B cell (primary cell): ENCODE measurements around the gene OTULIN. TPM values are rescaled to one million over a fixed set of nuclear protein-coding genes. Genes with fewer than 3 reads are reported as not detected.
A peak's percentile ranks its signal among the peaks of the same experiment; 100 is the strongest.

Source experiments
- ATAC-seq: fragments of 200-7000 bp; cut with Tn5 transposase; one replicate; pipeline ENCODE4 v1.10.0; 2021; ENCODE audit warnings: low read depth, mild to moderate bottlenecking, moderate number of reproducible peaks, moderate library complexity
- CTCF ChIA-PET: fragments of 350-600 bp; sonication (Branson Sonifier 250); formaldehyde crosslinking; loops from one replicate; lab custom pipeline; 2021; ENCODE audit warnings: antibody characterized with exemption, inconsistent platforms; lab: Charles Lee
- POLR2A ChIA-PET: fragments of 350-600 bp; sonication (Branson Sonifier 250); formaldehyde crosslinking; loops from one replicate; lab custom pipeline; 2021; ENCODE audit warnings: antibody characterized with exemption; lab: Charles Lee
- DNase-seq: peaks from one replicate; pipeline ENCODE4 v3.0.0; 2013
- H2AFZ ChIP-seq: 2 replicates; pipeline ENCODE4 v1.6.1; 2012; ENCODE audit warnings: mild to moderate bottlenecking, low read depth, low read length; ENCODE audit not compliant: insufficient read depth, poor library complexity, severe bottlenecking
- H3K27ac ChIP-seq, 2 donors: 1 replicate in 1 of 2; 2 replicates in 1 of 2; pipeline ENCODE4 v1.5.1; 2012 to 2013; ENCODE audit warnings: low read length in 2 of 2, mild to moderate bottlenecking in 2 of 2, moderate library complexity in 1 of 2
- H3K27me3 ChIP-seq, 4 experiments: fragments of 200-600 bp in 1 of 4; sonication (generic) in 1 of 4; replicated peaks in 1 of 4; 1 replicate in 2 of 4; 2 replicates in 2 of 4; pipeline versions ENCODE4 v1.6.1 to v1.7.0; 2013 to 2016; ENCODE audit warnings: low read length in 3 of 4, mild to moderate bottlenecking in 2 of 4, mixed read lengths in 1 of 4, moderate library complexity in 1 of 4; ENCODE audit not compliant: insufficient read depth in 4 of 4, control insufficient read depth in 3 of 4; ENCODE audit errors: control extremely low read depth in 1 of 4
- H3K36me3 ChIP-seq, 2 experiments: replicated peaks in 1 of 2; 1 replicate in 1 of 2; 2 replicates in 1 of 2; pipeline versions ENCODE4 v1.6.1 to v1.7.1; 2013; ENCODE audit warnings: low read length in 1 of 2; ENCODE audit not compliant: insufficient read depth in 2 of 2, control insufficient read depth in 1 of 2; ENCODE audit errors: control extremely low read depth in 1 of 2, extremely low read depth in 1 of 2
- H3K4me1 ChIP-seq, 2 donors: fragments of 200-600 bp in 1 of 2; sonication (generic) in 1 of 2; 1 replicate in 1 of 2; 2 replicates in 1 of 2; pipeline versions ENCODE4 v1.5.1 to v1.6.1; 2013 to 2017; ENCODE audit warnings: low read length in 2 of 2; ENCODE audit not compliant: control insufficient read depth in 2 of 2, insufficient read depth in 2 of 2
- H3K4me2 ChIP-seq: replicated peaks from 2 replicates; pipeline ENCODE3; 2012; ENCODE audit warnings: mild to moderate bottlenecking, low read depth, low read length; ENCODE audit not compliant: poor library complexity, severe bottlenecking
- H3K4me3 ChIP-seq, 5 experiments: fragments of 200-600 bp in 1 of 5; sonication (generic) in 1 of 5; 1 replicate in 3 of 5; 2 replicates in 2 of 5; pipeline versions ENCODE4 v1.5.1 to v1.7.0; 2011 to 2016; ENCODE audit warnings: low read length in 4 of 5, mild to moderate bottlenecking in 4 of 5, low read depth in 2 of 5, control low read depth in 1 of 5, moderate library complexity in 1 of 5; ENCODE audit not compliant: insufficient read depth in 1 of 5; ENCODE audit errors: control extremely low read depth in 1 of 5, extremely low read depth in 1 of 5
- H3K79me2 ChIP-seq: fragments of 200-600 bp; sonication (generic); one replicate; pipeline ENCODE4 v1.6.0; 2016; ENCODE audit warnings: low read length; ENCODE audit not compliant: control insufficient read depth, insufficient read depth
- H3K9ac ChIP-seq: fragments of 200-600 bp; sonication (generic); 2 replicates; pipeline ENCODE4 v1.6.1; 2017; ENCODE audit warnings: mild to moderate bottlenecking, low read length, moderate library complexity
- H3K9me3 ChIP-seq, 3 donors: one replicate each; pipeline versions ENCODE4 v1.6.1 to v1.7.1; 2013; ENCODE audit warnings: low read length in 2 of 3; ENCODE audit not compliant: control insufficient read depth in 2 of 3, insufficient read depth in 1 of 3; ENCODE audit errors: control extremely low read depth in 1 of 3
- H4K20me1 ChIP-seq: 2 replicates; pipeline ENCODE4 v1.6.0; 2012; ENCODE audit warnings: mild to moderate bottlenecking, low read length; ENCODE audit not compliant: insufficient read depth, control insufficient read depth, poor library complexity, severe bottlenecking
- H3K27ac Mint-ChIP-seq: one replicate; pipeline ENCODE4 v1.8.0; 2021; ENCODE audit warnings: mixed read lengths
- H3K27me3 Mint-ChIP-seq: one replicate; pipeline ENCODE4 v1.8.0; 2021; ENCODE audit warnings: mixed read lengths
- H3K4me1 Mint-ChIP-seq: one replicate; pipeline ENCODE4 v1.8.0; 2021; ENCODE audit warnings: mixed read lengths
- H3K4me3 Mint-ChIP-seq: one replicate; pipeline ENCODE4 v1.8.0; 2021; ENCODE audit warnings: mixed read lengths
- H3K9me3 Mint-ChIP-seq: one replicate; pipeline ENCODE4 v1.8.0; 2022; ENCODE audit warnings: mixed read lengths; ENCODE audit not compliant: insufficient read depth
- CTCF ChIP-seq: fragments of 200-600 bp; IDR thresholded peaks from one replicate; pipeline ENCODE4 v1.8.0; 2022; ENCODE audit warnings: antibody characterized with exemption, mild to moderate bottlenecking
- EZH2 ChIP-seq: IDR thresholded peaks from 2 replicates; pipeline ENCODE4 v1.6.1; 2012; ENCODE audit warnings: borderline replicate concordance, low read depth, mild to moderate bottlenecking, moderate library complexity, low read length; ENCODE audit not compliant: insufficient read depth, poor library complexity, severe bottlenecking
- WGBS: methylation state at CpG from one replicate; pipeline ENCODE4 v1.1.5; 2013; ENCODE audit warnings: missing lambda C conversion rate; ENCODE audit not compliant: insufficient coverage; 5-methylcytosine and 5-hydroxymethylcytosine counted together
- intact Hi-C: fragments of 100-400 bp; cut with micrococcal nuclease; formaldehyde crosslinking; loops from one replicate; pipeline ENCODE4 v1.10.0; 2022
- polyA plus RNA-seq: library from polyadenylated mRNA; depleted of rRNA; stranded (reverse); fragments of >200 nt; gene quantifications from 2 replicates; pipeline ENCODE4 v1.2.3, GENCODE V29; 2012
- total RNA-seq, 2 donors: library from RNA; stranded (reverse); fragments of 120-200 nt in 1 of 2; gene quantifications; 1 replicate in 1 of 2; 2 replicates in 1 of 2; pipeline versions ENCODE4 v1.2.3 to v1.2.4, GENCODE V29; 2013 to 2022

OTULIN gene
- total and polyA plus RNA-seq, 2 donors (not counting 1 experiment from before 2014, with no cell fraction given): 8.4 to 64.4 TPM

GRCh38 chr5:14672484-14673394 is 8.2 kb downstream of the OTULIN start:
- WGBS: 93% methylated on average over 5 of the region's 9 CpGs
- intact Hi-C loops: no loop called here
- Histone ChIP-seq H3K9me3 (no peaks in the 10 kb centered on the region), H3K4me3 (no peak overlapping the region), H3K4me1 (peaks cover 69 to 76% of the 10 kb centered on the region in 2 donors), H2AFZ (no peak overlapping the region), H3K9ac (no peak overlapping the region), H3K27me3 (no peaks in the 10 kb centered on the region), H3K36me3 (peaks cover under 1 to 16% of the 10 kb centered on the region in 2 experiments), H3K27ac (no peak overlapping the region), H3K79me2 (peaks cover 89% of the 10 kb centered on the region), H3K4me2 (peak overlapping the region; percentile 33), H4K20me1 (peaks cover 72% of the 10 kb centered on the region)
- DNase-seq: no peak
- CTCF ChIA-PET: interaction anchor here (1.0 to 1.9 kb wide), 5 partner anchors 11 to 24 kb away, joined by 3 to 8 read pairs (median 4); no protein-coding TSS in a partner anchor
- Mint-ChIP-seq H3K4me3 (peak overlapping the region; percentile 70), H3K27ac (peak overlapping the region; percentile 89), H3K4me1 (peaks cover 85% of the 10 kb centered on the region), H3K9me3 (no peaks in the 10 kb centered on the region), H3K27me3 (no peaks in the 10 kb centered on the region)
- TF ChIP-seq EZH2: no peak
- no peak for ATAC-seq
- POLR2A ChIA-PET: no interaction called here

- Histone ChIP-seq H3K9ac (no peak overlapping the region), H3K27ac (no peak overlapping the region), H3K27me3 (no peaks in the 10 kb centered on the region), H4K20me1 (peaks cover 72% of the 10 kb centered on the region), H2AFZ (no peak overlapping the region), H3K4me1 (peaks cover 66 to 76% of the 10 kb centered on the region in 2 donors), H3K36me3 (peaks cover 3 to 15% of the 10 kb centered on the region in 2 experiments), H3K4me3 (no peak overlapping the region), H3K9me3 (no peaks in the 10 kb centered on the region), H3K4me2 (no peak overlapping the region), H3K79me2 (peaks cover 89% of the 10 kb centered on the region)
- no peak overlapping the region for H3K27ac Mint-ChIP-seq
- POLR2A ChIA-PET: no interaction called here
- 65% methylated on average over 2 of the region's 3 CpGs for WGBS
- peaks cover 85% of the 10 kb centered on the region for H3K4me1 Mint-ChIP-seq
- H3K9me3 Mint-ChIP-seq: no peaks in the 10 kb centered on the region
- H3K4me3 Mint-ChIP-seq: no peak overlapping the region
- no peaks in the 10 kb centered on the region for H3K27me3 Mint-ChIP-seq
- intact Hi-C loops: no loop called here
- DNase-seq: no peak
- TF ChIP-seq EZH2 (no peak), CTCF (no peak)
- CTCF ChIA-PET: interaction anchor here (1.0 to 1.9 kb wide), 4 partner anchors 10 to 25 kb away, joined by 3 to 8 read pairs (median 4); no protein-coding TSS in a partner anchor
- no peak for ATAC-seq
Observed at GRCh38 chr5:14673443-14673842, 8.9 kb downstream of the OTULIN start.
